ENCODE measurements around the gene KATNAL1. TPM values are rescaled to one million over a fixed set of nuclear protein-coding genes. Genes with fewer than 3 reads are reported as not detected.

KATNAL1 gene
- total RNA-seq, 4 donors from 2014 or later, result 3.1 to 15.2 (median 4.2) TPM

DNA sequence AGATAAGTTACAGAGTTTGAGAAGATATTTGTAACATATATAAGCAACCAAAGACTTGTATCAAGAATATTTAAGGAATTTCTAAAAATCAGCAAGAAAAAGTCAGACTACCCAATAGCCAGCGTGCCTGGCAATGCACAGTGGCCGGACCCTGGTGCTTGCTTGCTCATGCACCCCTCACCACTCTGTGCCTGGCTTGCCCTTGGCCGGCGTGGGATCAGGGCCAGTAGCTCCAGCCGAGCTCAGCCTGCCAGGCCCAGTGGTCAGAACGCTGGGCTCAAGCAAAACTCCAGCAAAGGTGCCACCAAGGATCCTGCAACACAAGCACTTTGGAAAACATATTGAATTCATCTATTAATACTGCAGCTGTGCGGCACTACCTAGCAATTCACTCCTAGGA lies 95.1 kb downstream of the KATNAL1 start:
- DNase-seq (ENCODE audit: low spot score in 2 of 2), result no peak
- intact Hi-C loops (cut with DNase I; ENCODE audit: low total_unique reads), result no loop called here
- no peak for TF ChIP-seq CTCF (IDR thresholded peaks at IDR 0.05)
- no peak for TF ChIP-seq POLR2A (IDR thresholded peaks at IDR 0.05)
- WGBS, 2 donors, result 91 to 92% methylated on average over 7 of the region's 7 CpGs
- H3K4me3 ChIP-seq (ENCODE audit: low read depth, poor library complexity, severe bottlenecking), result no peak overlapping the region

- TF ChIP-seq CTCF (IDR thresholded peaks at IDR 0.05) (no peak), POLR2A (IDR thresholded peaks at IDR 0.05) (no peak)
- WGBS, 2 donors, result 88 to 92% methylated on average over 3 of the region's 3 CpGs
Measured at GRCh38 chr13:30211745-30212144, 95.6 kb downstream of the KATNAL1 start.

GRCh38 chr13:30204564-30204963 lies 102.8 kb downstream of the KATNAL1 start:
- H3K4me3 ChIP-seq (ENCODE audit: low read depth, poor library complexity, severe bottlenecking), result no peak overlapping the region
- WGBS, 2 donors, result 95% methylated on average over 3 of the region's 3 CpGs
- intact Hi-C loops (cut with DNase I; ENCODE audit: low total_unique reads), result loop anchor here (5.0 kb wide), 1 partner anchor 363 kb away; no protein-coding TSS in a partner anchor
- DNase-seq (ENCODE audit: low spot score in 2 of 2), result no peak
- TF ChIP-seq CTCF (IDR thresholded peaks at IDR 0.05) (no peak), POLR2A (IDR thresholded peaks at IDR 0.05) (no peak)

More at GRCh38 chr13:30211745-30212144, 95.6 kb downstream of the KATNAL1 start:
- no peak for DNase-seq (ENCODE audit: low spot score in 2 of 2)
- intact Hi-C loops (cut with DNase I; ENCODE audit: low total_unique reads), result no loop called here
- no peak overlapping the region for H3K4me3 ChIP-seq (ENCODE audit: low read depth, poor library complexity, severe bottlenecking)

- DNase-seq (ENCODE audit: low spot score in 2 of 2), result no peak
- TF ChIP-seq POLR2A (IDR thresholded peaks at IDR 0.05) (no peak), CTCF (IDR thresholded peaks at IDR 0.05) (no peak)
- intact Hi-C loops (cut with DNase I; ENCODE audit: low total_unique reads), result no loop called here
- no peak overlapping the region for H3K4me3 ChIP-seq (ENCODE audit: low read depth, poor library complexity, severe bottlenecking)
- WGBS, 2 donors, result 72 to 81% methylated on average over 3 of the region's 3 CpGs
Measured at GRCh38 chr13:30196025-30196424, 111.3 kb downstream of the KATNAL1 start.

DNA sequence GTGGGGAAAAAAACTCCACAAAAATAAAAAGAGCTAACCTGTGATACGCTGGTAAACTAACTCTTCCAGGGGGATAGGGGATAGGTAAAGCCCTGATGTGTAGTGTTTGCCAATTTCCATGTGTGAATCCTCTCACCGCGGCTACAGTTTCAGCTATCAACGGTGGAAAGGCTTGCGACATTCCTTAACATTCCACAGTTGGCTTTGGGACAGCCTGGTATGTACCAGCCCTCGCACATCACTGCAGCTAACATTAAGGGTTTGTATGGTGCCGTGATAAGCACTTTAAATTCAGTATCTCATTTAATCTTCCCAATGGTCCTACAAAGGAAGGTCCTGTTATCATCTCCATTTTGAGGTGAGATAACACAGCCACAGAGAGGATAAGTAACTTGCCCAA lies 112.4 kb downstream of the KATNAL1 start:
- intact Hi-C loops (cut with DNase I; ENCODE audit: low total_unique reads), result no loop called here
- no peak for DNase-seq (ENCODE audit: low spot score in 2 of 2)

More for the DNA sequence above, 112.4 kb downstream of the KATNAL1 start:
- WGBS, 2 donors, result 85 to 88% methylated on average over 7 of the region's 7 CpGs
- no peak overlapping the region for H3K4me3 ChIP-seq (ENCODE audit: low read depth, poor library complexity, severe bottlenecking)
- TF ChIP-seq POLR2A (IDR thresholded peaks at IDR 0.05), result no peak
- no peak for TF ChIP-seq CTCF (IDR thresholded peaks at IDR 0.05)
